ENCODE measurements around the gene APOB. TPM values are rescaled to one million over a fixed set of nuclear protein-coding genes. Genes with fewer than 3 reads are reported as not detected.

The APOB gene
- total and polyA plus RNA-seq, 2 of the 8 experiments (the other 6 are each of a cell fraction or from before 2014, with no cell fraction given): 0.15 to 0.61 TPM

DNA sequence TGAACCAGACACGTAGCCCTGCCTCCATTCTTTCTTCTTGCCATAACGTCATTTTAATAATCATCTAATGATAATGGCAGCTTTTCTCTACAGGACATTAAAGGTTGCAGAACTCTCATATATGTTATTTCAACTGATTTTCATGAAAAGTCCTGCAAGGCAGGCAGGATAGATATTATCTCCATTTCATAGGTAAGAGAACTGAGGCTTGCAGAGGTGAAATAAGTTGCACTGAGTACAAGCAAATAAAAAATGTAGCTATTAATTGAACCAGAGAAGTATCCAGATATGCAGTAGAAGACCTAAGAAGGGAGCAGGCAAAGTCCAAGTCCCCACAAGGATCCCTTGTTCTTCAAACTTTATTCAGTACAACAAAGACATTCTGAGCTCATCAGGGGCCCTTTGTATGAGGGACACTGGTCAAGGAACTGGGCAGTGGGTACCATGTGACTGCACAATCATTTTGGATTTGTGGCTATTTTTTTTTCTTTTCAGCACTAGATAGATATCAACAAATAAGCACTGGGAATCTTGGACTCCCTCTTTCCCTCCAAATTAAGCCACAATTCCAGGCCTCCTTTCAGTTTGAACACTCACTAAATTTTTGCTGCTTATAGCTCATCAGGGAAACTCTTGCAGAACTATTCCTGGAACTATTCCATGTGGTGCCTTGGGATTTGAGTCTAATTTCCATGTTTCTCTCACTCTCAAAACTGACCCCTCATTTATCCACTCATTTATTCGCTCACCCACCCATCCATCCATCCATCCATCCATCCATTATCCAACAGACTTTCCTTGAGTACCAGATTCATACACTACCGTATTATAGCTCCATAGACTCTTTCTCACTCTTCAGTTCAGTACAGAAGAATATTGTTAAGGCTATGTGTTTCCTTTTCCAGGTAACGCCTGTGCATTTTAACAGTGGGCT is 44.6 kb downstream of the APOB start:
- H2BK5ac ChIP-seq (ENCODE audit: low read depth, low read length): no peak overlapping the region
- H3K4me3 ChIP-seq (ENCODE audit: extremely low read depth in 1 of 4, insufficient read depth in 2 of 4, low read depth in 3 of 4, low read length in 4 of 4): no peak overlapping the region
- CTCF ChIA-PET (ENCODE audit: partially characterized antibody): interaction anchor here (1.5 to 1.6 kb wide), 2 partner anchors 11 to 36 kb away, joined by 3 to 5 read pairs; no protein-coding TSS in a partner anchor
- no peak overlapping the region for H4K91ac ChIP-seq (replicated peaks; ENCODE audit: insufficient read length, low read length)
- H2BK15ac ChIP-seq (ENCODE audit: low read length): no peak overlapping the region
- no peaks in the 10 kb centered on the region for H4K20me1 ChIP-seq (replicated peaks in 1 of 2; ENCODE audit: control insufficient read depth in 1 of 2, insufficient read depth in 2 of 2, low read length in 2 of 2)
- H3K79me2 ChIP-seq (ENCODE audit: control insufficient read depth in 1 of 2, insufficient read depth in 2 of 2, low read length in 2 of 2): no peaks in the 10 kb centered on the region
- H3K27ac ChIP-seq (ENCODE audit: low read depth, low read length): no peak overlapping the region
- H3K36me3 ChIP-seq (ENCODE audit: control insufficient read depth in 2 of 4, insufficient read depth in 4 of 4, low read length in 3 of 4): no peaks in the 10 kb centered on the region
- H3K14ac ChIP-seq (ENCODE audit: insufficient read length): no peak overlapping the region
- H2BK12ac ChIP-seq (ENCODE audit: low read depth, low read length): no peak overlapping the region
- no peak overlapping the region for H2AFZ ChIP-seq (ENCODE audit: low read length)
- H2BK20ac ChIP-seq (ENCODE audit: low read length): no peak overlapping the region
- H3K23me2 ChIP-seq (ENCODE audit: low read depth, low read length): peaks cover 2% of the 10 kb centered on the region; the same call in 1 of the 2 replicates
- H3K4ac ChIP-seq (replicated peaks; ENCODE audit: insufficient read length, low read depth, low read length): no peak overlapping the region
- WGBS, 2 experiments (ENCODE audit: extremely low coverage in 1 of 2, insufficient coverage in 1 of 2, insufficient read length in 1 of 2, insufficient replicate concordance in 2 of 2, low coverage in 1 of 2, low lambda C conversion rate in 2 of 2, missing lambda C conversion rate in 1 of 2): 87% methylated on average over 5 of the region's 5 CpGs; no CpG with 5 or more reads in 1 of the 2 experiments
- no peak for DNase-seq (ENCODE audit: low read depth in 1 of 2, low spot score in 2 of 2)
- TF ChIP-seq TBP (IDR thresholded peaks at IDR 0.05; ENCODE audit: low read depth, low read length) (no peak), SUZ12 (IDR thresholded peaks at IDR 0.05; ENCODE audit: low read length) (no peak), POU5F1 (IDR thresholded peaks at IDR 0.05; ENCODE audit: low read depth, low read length) (no peak), FOSL1 (IDR thresholded peaks at IDR 0.05; ENCODE audit: insufficient read depth, low read depth, low read length) (no peak), KDM5A (IDR thresholded peaks at IDR 0.05; ENCODE audit: low read length) (no peak), TEAD4 (IDR thresholded peaks at IDR 0.05; ENCODE audit: low read depth, low read length) (no peak), PHF8 (conservative IDR thresholded peaks at IDR 0.05; ENCODE audit: low read depth, low read length) (no peak), RBBP5 (IDR thresholded peaks at IDR 0.05; ENCODE audit: borderline replicate concordance, low read depth, low read length) (no peak), MAFK (IDR thresholded peaks at IDR 0.05; ENCODE audit: low read depth, low read length) (no peak), YY1 (IDR thresholded peaks at IDR 0.05; ENCODE audit: low read depth, low read length) (no peak)
- TF ChIP-seq, protein P1, sequence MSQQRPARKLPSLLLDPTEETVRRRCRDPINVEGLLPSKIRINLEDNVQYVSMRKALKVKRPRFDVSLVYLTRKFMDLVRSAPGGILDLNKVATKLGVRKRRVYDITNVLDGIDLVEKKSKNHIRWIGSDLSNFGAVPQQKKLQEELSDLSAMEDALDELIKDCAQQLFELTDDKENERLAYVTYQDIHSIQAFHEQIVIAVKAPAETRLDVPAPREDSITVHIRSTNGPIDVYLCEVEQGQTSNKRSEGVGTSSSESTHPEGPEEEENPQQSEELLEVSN (IDR thresholded peaks at IDR 0.05): no peak
- H3K18ac ChIP-seq (ENCODE audit: extremely low read depth, low read length): no peak overlapping the region
- H4K5ac ChIP-seq (ENCODE audit: insufficient read length, low read depth, low read length): no peak overlapping the region
- no peak overlapping the region for H3K4me2 ChIP-seq (ENCODE audit: insufficient read depth in 1 of 2, low read depth in 2 of 2, low read length in 2 of 2)
- H2BK120ac ChIP-seq (replicated peaks; ENCODE audit: low read depth, low read length): no peak overlapping the region
- H3K27me3 ChIP-seq (replicated peaks in 1 of 4; ENCODE audit: control insufficient read depth in 3 of 4, extremely low read depth in 1 of 4, insufficient read depth in 3 of 4, low read length in 3 of 4): no peaks in the 10 kb centered on the region
- POLR2A ChIA-PET (ENCODE audit: partially characterized antibody): no interaction called here
- H4K8ac ChIP-seq (ENCODE audit: extremely low read depth, insufficient read depth, low read length): no peak overlapping the region
- H3K9ac ChIP-seq (replicated peaks in 1 of 4; ENCODE audit: extremely low read depth in 1 of 4, low read depth in 3 of 4, low read length in 3 of 4): no peak overlapping the region
- H3K79me1 ChIP-seq (ENCODE audit: low read depth, low read length): no peaks in the 10 kb centered on the region
- H3K56ac ChIP-seq (replicated peaks; ENCODE audit: insufficient read length, low read depth, low read length): no peak overlapping the region
- no peaks in the 10 kb centered on the region for H3K9me3 ChIP-seq (ENCODE audit: insufficient read depth in 2 of 2, low read depth in 1 of 2, low read length in 1 of 2)
- H2AK5ac ChIP-seq (ENCODE audit: low read depth, low read length): no peak overlapping the region
- no peaks in the 10 kb centered on the region for H3K4me1 ChIP-seq (replicated peaks in 1 of 4; ENCODE audit: control insufficient read depth in 3 of 4, insufficient read depth in 4 of 4, low read length in 3 of 4)
- no peak for FAIRE-seq
- no peak overlapping the region for H3K23ac ChIP-seq (ENCODE audit: insufficient read length)

All from H1 (cell line).